H1 (cell line): ENCODE data around the gene EEF1G. TPM values are rescaled to one million over a fixed set of nuclear protein-coding genes. Genes with fewer than 3 reads are reported as not detected.

Experiments
- CTCF ChIA-PET: fragments of 300-600 bp; sonication (Branson Sonifier 250); formaldehyde crosslinking; loops from one replicate; lab custom pipeline; 2021; ENCODE audit not compliant: partially characterized antibody; lab: Charles Lee
- POLR2A ChIA-PET: fragments of 300-600 bp; sonication (Branson Sonifier 250); formaldehyde crosslinking; loops from one replicate; lab custom pipeline; 2021; ENCODE audit warnings: inconsistent platforms; ENCODE audit not compliant: partially characterized antibody; lab: Charles Lee
- DNase-seq, 2 experiments: peaks; one replicate each; pipeline versions ENCODE4 v3.0.0 to v3.0.0-alpha.2; 2010 to 2022; ENCODE audit warnings: low spot score in 2 of 2, low read depth in 1 of 2, mixed read lengths in 1 of 2
- FAIRE-seq: peaks from 2 replicates; lab custom pipeline; 2011; peaks lifted over from hg19 to GRCh38; lab: Jason Lieb, UNC
- H2AFZ ChIP-seq: 2 replicates; pipeline ENCODE4 v1.8.1; 2012; ENCODE audit warnings: low read length, inconsistent platforms
- H2AK5ac ChIP-seq: 2 replicates; pipeline ENCODE4 v1.6.1; 2013; ENCODE audit warnings: low read depth, low read length
- H2BK120ac ChIP-seq: replicated peaks from 2 replicates; pipeline ENCODE3; 2013; ENCODE audit warnings: low read depth, low read length, inconsistent platforms
- H2BK12ac ChIP-seq: 2 replicates; pipeline ENCODE4 v1.6.1; 2013; ENCODE audit warnings: low read depth, low read length
- H2BK15ac ChIP-seq: 2 replicates; pipeline ENCODE4 v1.6.1; 2013; ENCODE audit warnings: low read length
- H2BK20ac ChIP-seq: 2 replicates; pipeline ENCODE4 v1.6.1; 2013; ENCODE audit warnings: low read length
- H2BK5ac ChIP-seq: 2 replicates; pipeline ENCODE4 v1.6.1; 2013; ENCODE audit warnings: low read depth, low read length
- H3K14ac ChIP-seq: 2 replicates; pipeline ENCODE4 v1.6.1; 2013; ENCODE audit warnings: inconsistent platforms; ENCODE audit not compliant: insufficient read length
- H3K18ac ChIP-seq: 2 replicates; pipeline ENCODE4 v1.6.1; 2013; ENCODE audit warnings: low read length; ENCODE audit errors: extremely low read depth
- H3K23ac ChIP-seq: 2 replicates; pipeline ENCODE4 v1.6.1; 2013; ENCODE audit warnings: inconsistent platforms; ENCODE audit not compliant: insufficient read length
- H3K23me2 ChIP-seq: 2 replicates; pipeline ENCODE4 v1.6.1; 2013; ENCODE audit warnings: low read depth, low read length
- H3K27ac ChIP-seq: 2 replicates; pipeline ENCODE4 v1.6.1; 2011; ENCODE audit warnings: low read depth, low read length, inconsistent platforms
- H3K27me3 ChIP-seq, 4 experiments: replicated peaks in 1 of 4; 1 replicate in 1 of 4; 2 replicates in 3 of 4; pipeline versions ENCODE4 v1.6.1 to v1.8.1; 2011 to 2013; ENCODE audit warnings: low read length in 3 of 4, mild to moderate bottlenecking in 3 of 4, inconsistent platforms in 2 of 4, mixed read lengths in 2 of 4, moderate library complexity in 1 of 4; ENCODE audit not compliant: control insufficient read depth in 3 of 4, insufficient read depth in 3 of 4; ENCODE audit errors: extremely low read depth in 1 of 4
- H3K36me3 ChIP-seq, 4 experiments: 2 replicates each; pipeline versions ENCODE4 v1.6.1 to v1.8.1; 2011 to 2013; ENCODE audit warnings: mild to moderate bottlenecking in 4 of 4, low read length in 3 of 4, moderate library complexity in 2 of 4, control low read depth in 1 of 4, inconsistent platforms in 1 of 4; ENCODE audit not compliant: insufficient read depth in 4 of 4, control insufficient read depth in 2 of 4
- H3K4ac ChIP-seq: replicated peaks from 2 replicates; pipeline ENCODE3; 2013; ENCODE audit warnings: low read length, low read depth, mixed read lengths, inconsistent platforms; ENCODE audit not compliant: insufficient read length
- H3K4me1 ChIP-seq, 4 experiments: replicated peaks in 1 of 4; 1 replicate in 1 of 4; 2 replicates in 3 of 4; pipeline versions ENCODE4 v1.6.1 to v1.8.1; 2011 to 2013; ENCODE audit warnings: low read length in 3 of 4, inconsistent platforms in 2 of 4, mixed read lengths in 1 of 4; ENCODE audit not compliant: insufficient read depth in 4 of 4, control insufficient read depth in 3 of 4
- H3K4me2 ChIP-seq, 2 experiments: 2 replicates each; pipeline versions ENCODE4 v1.6.1 to v1.8.1; 2011 to 2013; ENCODE audit warnings: low read depth in 2 of 2, low read length in 2 of 2, control low read depth in 1 of 2, inconsistent platforms in 1 of 2, mild to moderate bottlenecking in 1 of 2; ENCODE audit not compliant: insufficient read depth in 1 of 2
- H3K4me3 ChIP-seq, 4 experiments: fragments of 200-600, 300-600 bp in 1 of 4; sonication (generic), shearing (Covaris generic), sonication (Bioruptor Twin) in 1 of 4; 2 replicates each; pipeline versions ENCODE4 v1.5.1 to v1.8.1; 2011 to 2016; ENCODE audit warnings: low read length in 4 of 4, low read depth in 3 of 4, control low read depth in 2 of 4, inconsistent platforms in 2 of 4, mild to moderate bottlenecking in 2 of 4, mixed read lengths in 1 of 4, moderate library complexity in 1 of 4; ENCODE audit not compliant: insufficient read depth in 2 of 4; ENCODE audit errors: extremely low read depth in 1 of 4
- H3K56ac ChIP-seq: replicated peaks from 2 replicates; pipeline ENCODE3; 2013; ENCODE audit warnings: low read depth, mild to moderate bottlenecking, mixed read lengths, low read length, inconsistent platforms; ENCODE audit not compliant: insufficient read length
- H3K79me1 ChIP-seq: 2 replicates; pipeline ENCODE4 v1.6.1; 2013; ENCODE audit warnings: low read depth, low read length, control low read depth
- H3K79me2 ChIP-seq, 2 experiments: 2 replicates each; pipeline versions ENCODE4 v1.6.1 to v1.8.1; 2012 to 2013; ENCODE audit warnings: low read length in 2 of 2, mild to moderate bottlenecking in 2 of 2, inconsistent platforms in 1 of 2; ENCODE audit not compliant: insufficient read depth in 2 of 2, control insufficient read depth in 1 of 2
- H3K9ac ChIP-seq, 4 experiments: replicated peaks in 1 of 4; 1 replicate in 1 of 4; 2 replicates in 3 of 4; pipeline versions ENCODE4 v1.6.1 to v1.8.1; 2011 to 2013; ENCODE audit warnings: low read depth in 3 of 4, low read length in 3 of 4, control low read depth in 2 of 4, mild to moderate bottlenecking in 2 of 4, moderate library complexity in 2 of 4, inconsistent platforms in 1 of 4; ENCODE audit errors: extremely low read depth in 1 of 4
- H3K9me3 ChIP-seq, 2 experiments: 2 replicates each; pipeline versions ENCODE4 v1.6.1 to v1.8.1; 2012 to 2013; ENCODE audit warnings: mild to moderate bottlenecking in 2 of 2, moderate library complexity in 2 of 2, control low read depth in 1 of 2, inconsistent platforms in 1 of 2, low read depth in 1 of 2, low read length in 1 of 2, mixed read lengths in 1 of 2; ENCODE audit not compliant: insufficient read depth in 2 of 2
- H4K20me1 ChIP-seq, 2 experiments: replicated peaks in 1 of 2; 2 replicates each; pipeline versions ENCODE3 to v1.8.1; 2011 to 2013; ENCODE audit warnings: inconsistent platforms in 2 of 2, low read length in 2 of 2, mild to moderate bottlenecking in 1 of 2; ENCODE audit not compliant: insufficient read depth in 2 of 2, control insufficient read depth in 1 of 2
- H4K5ac ChIP-seq: 2 replicates; pipeline ENCODE4 v1.6.1; 2013; ENCODE audit warnings: low read length, low read depth, mixed read lengths, inconsistent platforms; ENCODE audit not compliant: insufficient read length
- H4K8ac ChIP-seq: 2 replicates; pipeline ENCODE4 v1.8.0; 2013; ENCODE audit warnings: mild to moderate bottlenecking, moderate library complexity, low read length, inconsistent platforms; ENCODE audit not compliant: insufficient read depth; ENCODE audit errors: extremely low read depth
- H4K91ac ChIP-seq: replicated peaks from 2 replicates; pipeline ENCODE3; 2013; ENCODE audit warnings: low read length, mixed read lengths, inconsistent platforms; ENCODE audit not compliant: insufficient read length
- BACH1 ChIP-seq: IDR thresholded peaks from 2 replicates; pipeline ENCODE4 v1.6.1; 2012; ENCODE audit warnings: low read length, improper control_type of control experiment
- EP300 ChIP-seq, 2 experiments: IDR thresholded peaks; 1 replicate in 1 of 2; 2 replicates in 1 of 2; pipeline ENCODE4 v1.6.1; 2011 to 2012; ENCODE audit warnings: low read depth in 2 of 2, low read length in 2 of 2, mild to moderate bottlenecking in 2 of 2, borderline replicate concordance in 1 of 2, inconsistent platforms in 1 of 2, moderate library complexity in 1 of 2
- FOSL1 ChIP-seq: IDR thresholded peaks from 2 replicates; pipeline ENCODE4 v1.6.1; 2011; ENCODE audit warnings: mild to moderate bottlenecking, low read depth, low read length, moderate library complexity; ENCODE audit not compliant: insufficient read depth
- GABPA ChIP-seq: IDR thresholded peaks from 2 replicates; pipeline ENCODE4 v1.6.1; 2011; ENCODE audit warnings: mild to moderate bottlenecking, low read length, moderate library complexity, borderline replicate concordance; ENCODE audit not compliant: insufficient read depth
- JUN ChIP-seq: IDR thresholded peaks from 2 replicates; pipeline ENCODE4 v1.6.1; 2011; ENCODE audit warnings: low read depth, mild to moderate bottlenecking, improper control_type of control experiment, low read length
- NRF1 ChIP-seq: IDR thresholded peaks from 2 replicates; pipeline ENCODE4 v1.6.1; 2011; ENCODE audit warnings: mild to moderate bottlenecking, low read depth, low read length, improper control_type of control experiment
- POLR2A ChIP-seq, 2 experiments: IDR thresholded peaks; 1 replicate in 1 of 2; 2 replicates in 1 of 2; pipeline ENCODE4 v1.6.1; 2011; ENCODE audit warnings: low read depth in 2 of 2, low read length in 2 of 2, mild to moderate bottlenecking in 2 of 2; ENCODE audit errors: control extremely low read depth in 1 of 2
- POLR2AphosphoS5 ChIP-seq: IDR thresholded peaks from 2 replicates; pipeline ENCODE4 v1.6.1; 2011; ENCODE audit warnings: low read depth, low read length
- SAP30 ChIP-seq: fragments of 300-600 bp; sonication (generic); IDR thresholded peaks from 2 replicates; pipeline ENCODE4 v1.7.1; 2012; ENCODE audit warnings: low read length, moderate library complexity, mild to moderate bottlenecking, inconsistent platforms; ENCODE audit not compliant: insufficient read depth, insufficient replicate concordance
- SIRT6 ChIP-seq: IDR thresholded peaks from one replicate; pipeline ENCODE4 v1.7.1; 2012; ENCODE audit warnings: low read length, inconsistent platforms
- SIX5 ChIP-seq: IDR thresholded peaks from 2 replicates; pipeline ENCODE4 v1.6.1; 2011; ENCODE audit warnings: mild to moderate bottlenecking, low read depth, low read length
- WGBS, 2 experiments: shearing (Covaris generic) in 1 of 2; methylation state at CpG; one replicate each; pipeline versions ENCODE4 v1.1.6 to v1.1.7; 2013 to 2015; ENCODE audit warnings: low lambda C conversion rate in 2 of 2, mixed read lengths in 2 of 2, inconsistent platforms in 1 of 2, low coverage in 1 of 2, missing lambda C conversion rate in 1 of 2; ENCODE audit not compliant: insufficient replicate concordance in 2 of 2, insufficient coverage in 1 of 2, insufficient read length in 1 of 2; ENCODE audit errors: extremely low coverage in 1 of 2, missing lambda C conversion rate in 1 of 2; 5-methylcytosine and 5-hydroxymethylcytosine counted together
- polyA plus RNA-seq, 7 experiments: library from polyadenylated mRNA; depleted of rRNA in 3 of 7; stranded (reverse) in 5 of 7; unstranded in 2 of 7; fragments of >200 nt in 5 of 7; fragments of 200-250 nt in 2 of 7; gene quantifications; 1 replicate in 5 of 7; 2 replicates in 1 of 7; 4 replicates in 1 of 7; pipeline versions ENCODE4 v1.2.1 to v1.2.3, GENCODE V29; 2011 to 2013; ENCODE audit warnings: missing spikeins in 2 of 7, mixed read lengths in 2 of 7
- total RNA-seq: library from RNA; stranded (reverse); fragmentation: NEBNext Ultra II Directional; extraction: Animal tissue kit (Norgen Biotek cat#: 25700); gene quantifications from 2 replicates; pipeline ENCODE4 v1.2.1, GENCODE V29; 2021

EEF1G gene
- total and polyA plus RNA-seq, 2 of the 8 experiments (the other 6 are each of a cell fraction or from before 2014, with no cell fraction given) = 1,627 to 1,996 TPM

GRCh38 chr11:62558669-62559068 is 15.0 kb downstream of the EEF1G start:
- Histone ChIP-seq H3K4ac (no peak overlapping the region), H2BK12ac (no peak overlapping the region), H2BK120ac (no peak overlapping the region), H3K79me1 (no peaks in the 10 kb centered on the region), H2AFZ (no peak overlapping the region), H3K23ac (no peak overlapping the region), H3K14ac (no peak overlapping the region), H3K36me3 (peaks cover 16 to 47% (median 28%) of the 10 kb centered on the region in 4 experiments), H3K9me3 (no peaks in the 10 kb centered on the region), H3K27ac (no peak overlapping the region), H4K91ac (no peak overlapping the region), H4K8ac (no peak overlapping the region), H3K18ac (no peak overlapping the region), H3K4me2 (no peak overlapping the region), H3K23me2 (no peaks in the 10 kb centered on the region), H3K79me2 (peaks cover 0 to 17% of the 10 kb centered on the region in 2 experiments; a peak in 2 of 4 replicates), H3K27me3 (no peaks in the 10 kb centered on the region), H2BK5ac (no peak overlapping the region), H3K4me3 (no peak overlapping the region), H4K5ac (no peak overlapping the region), H2AK5ac (no peak overlapping the region), H3K9ac (no peak overlapping the region), H3K4me1 (peaks cover 26 to 46% (median 30%) of the 10 kb centered on the region in 4 experiments), H2BK15ac (no peak overlapping the region), H3K56ac (no peak overlapping the region), H2BK20ac (no peak overlapping the region; the same call in 1 of the 2 replicates), H4K20me1 (peaks cover 12 to 34% of the 10 kb centered on the region in 2 experiments)
- ChIA-PET CTCF (interaction anchor here (0.8 to 10.9 kb wide), 10 partner anchors 8 to 164 kb away, joined by 3 to 161 read pairs (median 27); partner anchors contain the start of gene AHNAK), POLR2A (interaction anchor here (0.9 to 20.7 kb wide), 8 partner anchors 1 to 164 kb away, joined by 3 to 336 read pairs (median 8); partner anchors contain the start of genes AHNAK, EEF1G and TUT1)
- DNase-seq = no peak
- no peak for FAIRE-seq
- TF ChIP-seq SAP30 = no peak
- TF ChIP-seq EP300 (IDR thresholded peaks at IDR 0.05; ENCODE audit: borderline replicate concordance in 1 of 2, low read depth in 2 of 2, low read length in 2 of 2) = no peak
- no peak for TF ChIP-seq NRF1
- no peak for TF ChIP-seq FOSL1
- TF ChIP-seq POLR2AphosphoS5 = no peak; the same call in 1 of the 2 replicates
- no peak for TF ChIP-seq BACH1
- TF ChIP-seq POLR2A (IDR thresholded peaks at IDR 0.05; ENCODE audit: control extremely low read depth in 1 of 2, low read depth in 2 of 2, low read length in 2 of 2) = no peak
- TF ChIP-seq SIX5 = no peak
- TF ChIP-seq GABPA = no peak
- no peak for TF ChIP-seq JUN
- no peak for TF ChIP-seq SIRT6
- WGBS, 2 experiments = 92% methylated on average over 8 of the region's 9 CpGs; no CpG with 5 or more reads in 1 of the 2 experiments
